PFSK-1 (cell line): ENCODE results near the gene PTPN14.

ENCODE experiments used
- FOXP2 ChIP-seq: optimal IDR thresholded peaks from 2 replicates; pipeline ENCODE3; 2011; ENCODE audit warnings: borderline replicate concordance, control low read depth, inconsistent platforms; ENCODE audit not compliant: insufficient read depth; ENCODE audit errors: extremely low read length, extremely low read depth
- POLR2AphosphoS5 ChIP-seq: IDR thresholded peaks from 2 replicates; pipeline ENCODE4 v1.6.1; 2012; ENCODE audit warnings: low read depth, mild to moderate bottlenecking, control low read depth, low read length, moderate library complexity
- REST ChIP-seq, 2 experiments: IDR thresholded peaks; 2 replicates each; pipeline versions ENCODE4 v1.6.1 to v1.8.0; 2011 to 2012; ENCODE audit warnings: low read depth in 2 of 2, low read length in 2 of 2, control low read depth in 1 of 2, inconsistent platforms in 1 of 2, mild to moderate bottlenecking in 1 of 2, moderate library complexity in 1 of 2; ENCODE audit not compliant: insufficient read depth in 1 of 2
- SIN3A ChIP-seq: IDR thresholded peaks from 2 replicates; pipeline ENCODE4 v1.6.1; 2012; ENCODE audit warnings: mild to moderate bottlenecking, low read length, moderate library complexity, borderline replicate concordance; ENCODE audit not compliant: insufficient read depth
- TAF1 ChIP-seq: IDR thresholded peaks from 2 replicates; pipeline ENCODE4 v1.6.1; 2012; ENCODE audit warnings: low read length, control low read depth, borderline replicate concordance; ENCODE audit not compliant: insufficient read depth

PTPN14 gene

GRCh38 chr1:214318956-214319736 is 232.3 kb downstream of the PTPN14 start:
- TF ChIP-seq REST (IDR thresholded peaks at IDR 0.05; ENCODE audit: insufficient read depth in 1 of 2, low read depth in 2 of 2, low read length in 2 of 2) (no peak), POLR2AphosphoS5 (no peak), FOXP2 (no peak), TAF1 (no peak), SIN3A (no peak)

DNA sequence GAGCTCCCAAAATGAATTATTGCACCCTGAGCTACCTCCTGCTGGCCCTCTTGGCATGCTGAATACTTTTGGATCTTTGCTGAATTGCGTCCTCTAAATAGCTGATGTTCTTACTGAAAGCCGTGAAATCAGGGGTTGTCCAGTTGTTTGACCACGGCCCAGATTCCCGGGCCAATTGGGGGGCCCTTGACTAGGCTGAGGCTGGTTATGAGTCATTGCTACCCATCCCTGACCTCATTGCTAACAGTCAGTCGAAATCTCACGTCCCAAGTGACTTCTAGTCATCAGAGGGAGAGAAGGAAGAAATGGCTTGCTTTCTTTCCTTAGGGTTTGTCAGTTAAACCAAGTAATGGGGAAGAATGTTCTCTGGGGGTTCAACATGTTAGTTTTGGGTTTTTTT is 233.0 kb downstream of the PTPN14 start:
- TF ChIP-seq FOXP2 (no peak), REST (IDR thresholded peaks at IDR 0.05; ENCODE audit: insufficient read depth in 1 of 2, low read depth in 2 of 2, low read length in 2 of 2) (no peak), SIN3A (no peak), POLR2AphosphoS5 (no peak), TAF1 (no peak)

DNA sequence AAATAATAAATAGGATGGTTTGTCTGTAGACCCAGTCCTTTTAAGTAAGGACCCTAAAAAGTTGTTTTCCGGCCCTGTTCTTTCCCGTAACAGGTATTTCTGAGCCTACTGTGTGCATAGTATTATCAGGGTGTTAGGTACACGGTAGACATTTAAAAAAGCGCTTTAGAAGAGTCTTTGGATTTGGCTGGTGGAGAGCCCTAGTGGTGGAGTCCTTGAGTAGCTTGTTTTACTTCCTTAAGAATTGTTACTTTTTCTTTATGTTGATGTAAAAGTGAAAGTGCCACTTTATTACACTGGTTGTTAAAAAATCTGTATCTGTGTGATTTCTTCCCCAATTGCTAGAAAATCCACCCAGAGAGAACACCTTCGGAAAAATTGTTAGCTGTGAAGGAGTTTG is 233.7 kb downstream of the PTPN14 start:
- TF ChIP-seq FOXP2, result no peak
- no peak for TF ChIP-seq SIN3A

GRCh38 chr1:214317300-214317699 is 234.1 kb downstream of the PTPN14 start:
- no peak for TF ChIP-seq TAF1
- TF ChIP-seq POLR2AphosphoS5, result no peak
- no peak for TF ChIP-seq FOXP2
- no peak for TF ChIP-seq SIN3A
- no peak for TF ChIP-seq REST (IDR thresholded peaks at IDR 0.05; ENCODE audit: insufficient read depth in 1 of 2, low read depth in 2 of 2, low read length in 2 of 2)

- TF ChIP-seq REST (IDR thresholded peaks at IDR 0.05; ENCODE audit: insufficient read depth in 1 of 2, low read depth in 2 of 2, low read length in 2 of 2), result no peak
Measured at GRCh38 chr1:214316593-214316992, 234.8 kb downstream of the PTPN14 start.
